NCI-H1092 treated with DMSO at 0.1 percent for 48 hours (cell line): ENCODE results near the gene CDC42BPB.

Source experiments
- DNase-seq: peaks from one replicate; lab custom pipeline; 2025; lab: John Stamatoyannopoulos, UW

CDC42BPB gene

GRCh38 chr14:102993523-102993922 lies 63.8 kb downstream of the CDC42BPB start:
- no peak for DNase-seq

GRCh38 chr14:102991376-102991775 lies 66.0 kb downstream of the CDC42BPB start:
- DNase-seq: no peak

- no peak for DNase-seq
These were observed 69.3 kb downstream of the CDC42BPB start for GRCh38 chr14:102988054-102988453.

- DNase-seq: no peak
These were observed 70.4 kb downstream of the CDC42BPB start for GRCh38 chr14:102986810-102987579.

- DNase-seq: no peak
These were observed 71.7 kb downstream of the CDC42BPB start for GRCh38 chr14:102985665-102986064.

GRCh38 chr14:102984336-102985102 lies 72.8 kb downstream of the CDC42BPB start:
- no peak for DNase-seq

GRCh38 chr14:102983496-102983895 lies 73.9 kb downstream of the CDC42BPB start:
- no peak for DNase-seq

GRCh38 chr14:102982852-102983470 lies 74.4 kb downstream of the CDC42BPB start:
- DNase-seq: no peak

GRCh38 chr14:102980409-102980810 lies 76.9 kb downstream of the CDC42BPB start:
- no peak for DNase-seq

- DNase-seq: no peak
These were observed 77.9 kb downstream of the CDC42BPB start for GRCh38 chr14:102979406-102979805.

GRCh38 chr14:102977475-102977874 lies 79.9 kb downstream of the CDC42BPB start:
- DNase-seq: no peak

GRCh38 chr14:102975662-102976061 lies 81.7 kb downstream of the CDC42BPB start:
- no peak for DNase-seq

- no peak for DNase-seq
These were observed 83.6 kb downstream of the CDC42BPB start for GRCh38 chr14:102973706-102974285.

GRCh38 chr14:102971836-102972606 lies 85.3 kb downstream of the CDC42BPB start:
- DNase-seq: no peak

- DNase-seq: no peak
These were observed 86.0 kb downstream of the CDC42BPB start for GRCh38 chr14:102971314-102971713.

GRCh38 chr14:102970496-102970895 lies 86.9 kb downstream of the CDC42BPB start:
- DNase-seq: no peak

GRCh38 chr14:102969901-102970300 lies 87.4 kb downstream of the CDC42BPB start:
- no peak for DNase-seq

- DNase-seq: no peak
These were observed 88.1 kb downstream of the CDC42BPB start for GRCh38 chr14:102969060-102969791.

- no peak for DNase-seq
These were observed 89.0 kb downstream of the CDC42BPB start for GRCh38 chr14:102968306-102968705.

- DNase-seq: no peak
These were observed 89.9 kb downstream of the CDC42BPB start for GRCh38 chr14:102967506-102967795.
